ENCODE measurements around the gene DYRK1A.

The DYRK1A gene

DNA sequence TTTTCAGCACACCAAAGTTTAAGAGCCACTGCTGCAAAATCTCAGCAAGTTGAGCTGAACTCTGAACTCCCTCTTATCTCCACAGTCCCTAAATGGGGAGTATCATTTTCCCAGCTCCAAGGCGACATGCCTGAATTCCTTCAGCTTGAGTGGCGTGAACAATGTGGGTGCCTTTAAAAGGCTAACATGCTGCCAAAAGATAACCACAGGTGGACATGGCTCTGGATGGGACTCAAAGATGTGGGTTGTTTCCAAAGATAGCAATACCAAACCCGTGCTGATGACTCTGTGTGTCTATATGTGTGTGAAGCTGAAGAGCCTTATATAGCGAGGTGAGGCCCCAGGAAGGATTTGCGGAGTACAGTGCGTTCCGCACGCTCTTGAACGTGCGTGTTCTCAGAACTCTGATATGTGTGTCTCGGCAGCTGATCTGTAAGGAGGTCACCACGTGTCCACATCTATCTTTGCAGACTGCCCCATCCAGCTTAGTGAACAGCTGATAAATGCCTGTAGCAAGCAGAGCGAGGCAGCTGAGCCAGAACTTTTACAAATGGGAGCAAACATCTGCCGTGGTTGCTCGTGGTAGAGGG is 189.2 kb downstream of the DYRK1A start (continued):
- no peak for TF ChIP-seq ZFP30 (CRISPR knock-in tag; IDR thresholded peaks at IDR 0.05)
- TF ChIP-seq, protein P1, sequence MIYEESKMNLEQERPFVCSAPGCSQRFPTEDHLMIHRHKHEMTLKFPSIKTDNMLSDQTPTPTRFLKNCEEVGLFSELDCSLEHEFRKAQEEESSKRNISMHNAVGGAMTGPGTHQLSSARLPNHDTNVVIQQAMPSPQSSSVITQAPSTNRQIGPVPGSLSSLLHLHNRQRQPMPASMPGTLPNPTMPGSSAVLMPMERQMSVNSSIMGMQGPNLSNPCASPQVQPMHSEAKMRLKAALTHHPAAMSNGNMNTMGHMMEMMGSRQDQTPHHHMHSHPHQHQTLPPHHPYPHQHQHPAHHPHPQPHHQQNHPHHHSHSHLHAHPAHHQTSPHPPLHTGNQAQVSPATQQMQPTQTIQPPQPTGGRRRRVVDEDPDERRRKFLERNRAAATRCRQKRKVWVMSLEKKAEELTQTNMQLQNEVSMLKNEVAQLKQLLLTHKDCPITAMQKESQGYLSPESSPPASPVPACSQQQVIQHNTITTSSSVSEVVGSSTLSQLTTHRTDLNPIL (CRISPR knock-in tag; IDR thresholded peaks at IDR 0.05; ENCODE audit: low read depth), result no peak

DNA sequence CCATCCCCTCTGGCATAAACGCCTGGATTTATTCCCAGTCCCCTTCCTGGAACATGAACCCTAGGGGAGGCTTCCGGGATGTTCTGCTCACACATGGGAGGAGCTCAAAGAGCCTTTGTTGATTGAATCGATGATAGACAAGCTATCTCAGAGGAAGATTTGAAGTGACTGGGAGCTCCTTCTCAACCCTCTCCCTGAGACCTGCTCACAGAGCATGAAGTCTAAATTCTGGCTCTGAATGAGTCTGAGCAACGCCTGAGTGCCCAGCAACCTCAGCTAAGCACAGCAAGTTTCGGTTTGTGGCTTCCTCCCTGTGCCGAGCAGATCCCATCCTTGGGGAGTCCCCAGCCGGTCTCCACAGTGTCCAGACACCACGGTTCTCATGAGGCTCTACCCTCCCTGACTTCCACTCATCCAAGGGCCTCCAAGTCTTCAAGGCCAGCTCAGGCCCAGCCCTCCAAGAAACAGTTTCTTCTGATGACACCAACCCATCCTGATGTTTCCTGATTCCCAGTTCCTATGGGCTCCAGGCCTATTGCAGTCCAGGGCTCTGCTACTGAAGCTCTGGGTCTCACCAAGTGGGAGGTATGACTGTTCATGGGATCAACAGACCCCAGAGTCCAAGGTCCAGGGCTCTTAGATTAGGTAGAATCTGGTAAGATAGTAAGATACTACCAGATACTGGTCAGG is 190.8 kb downstream of the DYRK1A start:
- TF ChIP-seq ZC3H10 (CRISPR knock-in tag; IDR thresholded peaks at IDR 0.05) (no peak), ZFP30 (CRISPR knock-in tag; IDR thresholded peaks at IDR 0.05) (no peak), RARB (CRISPR knock-in tag; IDR thresholded peaks at IDR 0.05) (no peak), ZNF565 (CRISPR knock-in tag; conservative IDR thresholded peaks at IDR 0.05; ENCODE audit: low read depth) (no peak), PPARA (CRISPR knock-in tag; IDR thresholded peaks at IDR 0.05; ENCODE audit: borderline replicate concordance) (no peak), ZNF8 (CRISPR knock-in tag; IDR thresholded peaks at IDR 0.05) (no peak), ZNF70 (CRISPR knock-in tag; IDR thresholded peaks at IDR 0.05) (no peak), SNAI2 (CRISPR knock-in tag; IDR thresholded peaks at IDR 0.05) (no peak), ARNTL (CRISPR knock-in tag; IDR thresholded peaks at IDR 0.05; ENCODE audit: borderline replicate concordance, low read depth) (no peak), TOX (CRISPR knock-in tag; IDR thresholded peaks at IDR 0.05; ENCODE audit: borderline replicate concordance) (no peak), CSDC2 (CRISPR knock-in tag; IDR thresholded peaks at IDR 0.05) (no peak), OSR1 (CRISPR knock-in tag; IDR thresholded peaks at IDR 0.05) (no peak), GLIS3 (CRISPR knock-in tag; IDR thresholded peaks at IDR 0.05) (no peak), ISL1 (CRISPR knock-in tag; IDR thresholded peaks at IDR 0.05) (no peak)
- TF ChIP-seq, protein P2, sequence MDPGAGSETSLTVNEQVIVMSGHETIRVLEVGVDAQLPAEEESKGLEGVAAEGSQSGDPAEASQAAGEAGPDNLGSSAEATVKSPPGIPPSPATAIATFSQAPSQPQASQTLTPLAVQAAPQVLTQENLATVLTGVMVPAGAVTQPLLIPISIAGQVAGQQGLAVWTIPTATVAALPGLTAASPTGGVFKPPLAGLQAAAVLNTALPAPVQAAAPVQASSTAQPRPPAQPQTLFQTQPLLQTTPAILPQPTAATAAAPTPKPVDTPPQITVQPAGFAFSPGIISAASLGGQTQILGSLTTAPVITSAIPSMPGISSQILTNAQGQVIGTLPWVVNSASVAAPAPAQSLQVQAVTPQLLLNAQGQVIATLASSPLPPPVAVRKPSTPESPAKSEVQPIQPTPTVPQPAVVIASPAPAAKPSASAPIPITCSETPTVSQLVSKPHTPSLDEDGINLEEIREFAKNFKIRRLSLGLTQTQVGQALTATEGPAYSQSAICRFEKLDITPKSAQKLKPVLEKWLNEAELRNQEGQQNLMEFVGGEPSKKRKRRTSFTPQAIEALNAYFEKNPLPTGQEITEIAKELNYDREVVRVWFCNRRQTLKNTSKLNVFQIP (CRISPR knock-in tag; IDR thresholded peaks at IDR 0.05; ENCODE audit: borderline replicate concordance, low read depth), result no peak
- TF ChIP-seq, protein P1 (CRISPR knock-in tag; IDR thresholded peaks at IDR 0.05; ENCODE audit: low read depth), result no peak
- TF ChIP-seq, protein P3, sequence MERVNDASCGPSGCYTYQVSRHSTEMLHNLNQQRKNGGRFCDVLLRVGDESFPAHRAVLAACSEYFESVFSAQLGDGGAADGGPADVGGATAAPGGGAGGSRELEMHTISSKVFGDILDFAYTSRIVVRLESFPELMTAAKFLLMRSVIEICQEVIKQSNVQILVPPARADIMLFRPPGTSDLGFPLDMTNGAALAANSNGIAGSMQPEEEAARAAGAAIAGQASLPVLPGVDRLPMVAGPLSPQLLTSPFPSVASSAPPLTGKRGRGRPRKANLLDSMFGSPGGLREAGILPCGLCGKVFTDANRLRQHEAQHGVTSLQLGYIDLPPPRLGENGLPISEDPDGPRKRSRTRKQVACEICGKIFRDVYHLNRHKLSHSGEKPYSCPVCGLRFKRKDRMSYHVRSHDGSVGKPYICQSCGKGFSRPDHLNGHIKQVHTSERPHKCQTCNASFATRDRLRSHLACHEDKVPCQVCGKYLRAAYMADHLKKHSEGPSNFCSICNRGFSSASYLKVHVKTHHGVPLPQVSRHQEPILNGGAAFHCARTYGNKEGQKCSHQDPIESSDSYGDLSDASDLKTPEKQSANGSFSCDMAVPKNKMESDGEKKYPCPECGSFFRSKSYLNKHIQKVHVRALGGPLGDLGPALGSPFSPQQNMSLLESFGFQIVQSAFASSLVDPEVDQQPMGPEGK (CRISPR knock-in tag; IDR thresholded peaks at IDR 0.05; ENCODE audit: borderline replicate concordance), result no peak
- TF ChIP-seq, protein P4, sequence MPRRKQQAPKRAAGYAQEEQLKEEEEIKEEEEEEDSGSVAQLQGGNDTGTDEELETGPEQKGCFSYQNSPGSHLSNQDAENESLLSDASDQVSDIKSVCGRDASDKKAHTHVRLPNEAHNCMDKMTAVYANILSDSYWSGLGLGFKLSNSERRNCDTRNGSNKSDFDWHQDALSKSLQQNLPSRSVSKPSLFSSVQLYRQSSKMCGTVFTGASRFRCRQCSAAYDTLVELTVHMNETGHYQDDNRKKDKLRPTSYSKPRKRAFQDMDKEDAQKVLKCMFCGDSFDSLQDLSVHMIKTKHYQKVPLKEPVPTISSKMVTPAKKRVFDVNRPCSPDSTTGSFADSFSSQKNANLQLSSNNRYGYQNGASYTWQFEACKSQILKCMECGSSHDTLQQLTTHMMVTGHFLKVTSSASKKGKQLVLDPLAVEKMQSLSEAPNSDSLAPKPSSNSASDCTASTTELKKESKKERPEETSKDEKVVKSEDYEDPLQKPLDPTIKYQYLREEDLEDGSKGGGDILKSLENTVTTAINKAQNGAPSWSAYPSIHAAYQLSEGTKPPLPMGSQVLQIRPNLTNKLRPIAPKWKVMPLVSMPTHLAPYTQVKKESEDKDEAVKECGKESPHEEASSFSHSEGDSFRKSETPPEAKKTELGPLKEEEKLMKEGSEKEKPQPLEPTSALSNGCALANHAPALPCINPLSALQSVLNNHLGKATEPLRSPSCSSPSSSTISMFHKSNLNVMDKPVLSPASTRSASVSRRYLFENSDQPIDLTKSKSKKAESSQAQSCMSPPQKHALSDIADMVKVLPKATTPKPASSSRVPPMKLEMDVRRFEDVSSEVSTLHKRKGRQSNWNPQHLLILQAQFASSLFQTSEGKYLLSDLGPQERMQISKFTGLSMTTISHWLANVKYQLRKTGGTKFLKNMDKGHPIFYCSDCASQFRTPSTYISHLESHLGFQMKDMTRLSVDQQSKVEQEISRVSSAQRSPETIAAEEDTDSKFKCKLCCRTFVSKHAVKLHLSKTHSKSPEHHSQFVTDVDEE (CRISPR knock-in tag; IDR thresholded peaks at IDR 0.05), result no peak
- ATAC-seq, result no peak

DNA sequence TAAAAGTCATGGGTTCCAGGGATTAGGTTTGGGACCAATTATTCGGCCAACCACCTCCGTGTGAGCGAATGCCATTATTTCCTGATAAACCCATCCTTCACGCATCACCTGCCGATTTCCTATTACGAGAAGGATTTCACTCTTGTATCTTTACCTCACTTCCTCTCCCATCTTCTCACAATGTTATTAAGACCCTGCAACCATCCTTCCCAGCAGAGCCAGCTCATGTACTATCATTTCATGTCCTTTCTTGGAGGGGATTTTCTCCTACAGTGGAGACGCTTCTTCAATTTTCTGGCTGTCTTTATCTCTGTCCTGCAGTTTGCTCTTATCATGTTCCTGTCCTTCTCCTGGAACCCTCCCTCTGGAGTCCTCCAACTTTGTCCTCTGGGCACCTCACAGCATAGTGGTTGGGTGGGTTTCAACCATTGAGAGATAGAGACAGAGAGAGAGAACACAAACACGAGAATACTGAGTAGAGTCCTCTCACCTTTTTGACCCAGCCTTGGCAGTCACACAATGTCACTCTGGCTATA is 192.2 kb downstream of the DYRK1A start:
- no peak for ATAC-seq
- TF ChIP-seq, protein P1 (CRISPR knock-in tag; IDR thresholded peaks at IDR 0.05; ENCODE audit: low read depth), result no peak
- TF ChIP-seq RARB (CRISPR knock-in tag; IDR thresholded peaks at IDR 0.05), result no peak
- no peak for TF ChIP-seq GLIS3 (CRISPR knock-in tag; IDR thresholded peaks at IDR 0.05)
- TF ChIP-seq ZNF70 (CRISPR knock-in tag; IDR thresholded peaks at IDR 0.05), result no peak
- TF ChIP-seq ZNF8 (CRISPR knock-in tag; IDR thresholded peaks at IDR 0.05), result no peak
- TF ChIP-seq PPARA (CRISPR knock-in tag; IDR thresholded peaks at IDR 0.05; ENCODE audit: borderline replicate concordance), result no peak
- TF ChIP-seq ZFP30 (CRISPR knock-in tag; IDR thresholded peaks at IDR 0.05), result no peak
- no peak for TF ChIP-seq SNAI2 (CRISPR knock-in tag; IDR thresholded peaks at IDR 0.05)
- TF ChIP-seq, protein P3 (CRISPR knock-in tag; IDR thresholded peaks at IDR 0.05; ENCODE audit: borderline replicate concordance), result no peak
- TF ChIP-seq, protein P4 (CRISPR knock-in tag; IDR thresholded peaks at IDR 0.05), result no peak
- no peak for TF ChIP-seq ESRRG (CRISPR knock-in tag; IDR thresholded peaks at IDR 0.05)
- no peak for TF ChIP-seq ARNTL (CRISPR knock-in tag; IDR thresholded peaks at IDR 0.05; ENCODE audit: borderline replicate concordance, low read depth)
- TF ChIP-seq CSDC2 (CRISPR knock-in tag; IDR thresholded peaks at IDR 0.05), result no peak
